DOHH2 (cell line): Measurements from ENCODE around the gene DPCD.

Experiments
- CTCF ChIP-seq: fragments of 200-600 bp; sonication (generic); IDR thresholded peaks from one replicate; pipeline ENCODE4 v1.5.1; 2014; ENCODE audit warnings: antibody characterized with exemption, mild to moderate bottlenecking, low read depth, low read length; ENCODE audit not compliant: poor library complexity, severe bottlenecking
- EZH2phosphoT487 ChIP-seq: fragments of 200-600 bp; sonication (generic); IDR thresholded peaks from 2 replicates; pipeline ENCODE4 v1.6.1; 2017; ENCODE audit warnings: borderline replicate concordance, mild to moderate bottlenecking, antibody characterized with exemption, low read length, moderate library complexity, mixed read lengths

- TF ChIP-seq CTCF (no peak), EZH2phosphoT487 (no peak)
Observed at GRCh38 chr10:101572126-101572525, 16.0 kb upstream of the DPCD start.
